K562 (cell line): ENCODE data around the gene GABARAP. TPM values are rescaled to one million over a fixed set of nuclear protein-coding genes. Genes with fewer than 3 reads are reported as not detected.

Experiments
- CHD2 ChIP-seq: IDR thresholded peaks from 2 replicates; pipeline ENCODE4 v1.6.1; 2011; ENCODE audit warnings: low read depth, low read length
- GABPB2 ChIP-seq: fragments of 250-450 bp; sonication (Bioruptor Pico); conservative IDR thresholded peaks from 2 replicates; pipeline ENCODE4 v1.5.1; 2021; ENCODE audit warnings: mild to moderate bottlenecking
- HMGXB4 ChIP-seq: sonication (generic); formaldehyde crosslinking; IDR thresholded peaks from 2 replicates; pipeline ENCODE4 v1.8.1; 2023; ENCODE audit warnings: mild to moderate bottlenecking, missing genetic modification reagents
- KDM1A ChIP-seq, 2 experiments: fragments of 450-650 bp; IDR thresholded peaks; 2 replicates each; pipeline ENCODE4 v1.6.1; 2016; ENCODE audit warnings: mild to moderate bottlenecking in 2 of 2
- KLF16 ChIP-seq: IDR thresholded peaks from 2 replicates; pipeline ENCODE4 v1.6.1; 2016; ENCODE audit warnings: antibody characterized with exemption
- MAFK ChIP-seq: IDR thresholded peaks from 2 replicates; pipeline ENCODE4 v1.6.1; 2011; ENCODE audit warnings: low read length, improper control_type of control experiment
- MXI1 ChIP-seq: IDR thresholded peaks from 2 replicates; pipeline ENCODE4 v1.6.1; 2011; ENCODE audit warnings: low read depth, mild to moderate bottlenecking, improper control_type of control experiment, low read length
- MYBL2 ChIP-seq, 2 experiments: fragments of 450-650 bp in 1 of 2; sonication (generic) in 1 of 2; formaldehyde crosslinking in 1 of 2; IDR thresholded peaks; 2 replicates each; pipeline versions ENCODE4 v1.6.1 to v1.8.1; 2017 to 2022; ENCODE audit warnings: borderline replicate concordance in 1 of 2, inconsistent platforms in 1 of 2, low read depth in 1 of 2, mild to moderate bottlenecking in 1 of 2, missing genetic modification reagents in 1 of 2, moderate library complexity in 1 of 2
- PHB ChIP-seq: fragments of 250-450 bp; sonication (Bioruptor Pico); IDR thresholded peaks from 2 replicates; pipeline ENCODE4 v1.5.0; 2021
- RBBP5 ChIP-seq: fragments of 200-600 bp; sonication (generic); IDR thresholded peaks from 2 replicates; pipeline ENCODE4 v1.6.1; 2012; ENCODE audit warnings: borderline replicate concordance, mild to moderate bottlenecking, low read length, control low read depth, inconsistent platforms; ENCODE audit not compliant: insufficient read depth, poor library complexity, severe bottlenecking
- RBM17 ChIP-seq: fragments of 200-400 bp; formaldehyde crosslinking; IDR thresholded peaks from 2 replicates; pipeline ENCODE4 v1.6.1; 2017; ENCODE audit warnings: low read depth, mild to moderate bottlenecking, low read length, borderline replicate concordance
- SFPQ ChIP-seq: fragments of 200-400 bp; formaldehyde crosslinking; IDR thresholded peaks from 2 replicates; pipeline ENCODE4 v1.6.1; 2017; ENCODE audit warnings: mild to moderate bottlenecking, low read depth, low read length, moderate library complexity
- SIN3B ChIP-seq: fragments of 450-650 bp; IDR thresholded peaks from 2 replicates; pipeline ENCODE4 v1.6.1; 2017; ENCODE audit warnings: low read depth, mild to moderate bottlenecking, moderate library complexity
- SNIP1 ChIP-seq: fragments of 450-650 bp; IDR thresholded peaks from 2 replicates; pipeline ENCODE4 v1.7.1; 2017; ENCODE audit warnings: low read depth, mild to moderate bottlenecking
- TAF7 ChIP-seq: fragments of 450-650 bp; IDR thresholded peaks from 2 replicates; pipeline ENCODE4 v1.6.1; 2016; ENCODE audit warnings: missing genetic modification characterization, missing compliant biosample characterization
- ZNF232 ChIP-seq: sonication (generic); formaldehyde crosslinking; IDR thresholded peaks from 2 replicates; pipeline ENCODE4 v1.8.0; 2022; ENCODE audit warnings: mild to moderate bottlenecking, missing genetic modification reagents
- ZNF263 ChIP-seq: sonication (generic); formaldehyde crosslinking; IDR thresholded peaks from 2 replicates; pipeline ENCODE4 v1.8.0; 2022; ENCODE audit warnings: mild to moderate bottlenecking, missing genetic modification reagents, borderline replicate concordance
- ZNF354B ChIP-seq: fragments of 250-450 bp; sonication (Bioruptor Pico); IDR thresholded peaks from 2 replicates; pipeline ENCODE4 v1.4.0; 2020
- ZNF408 ChIP-seq: fragments of 250-450 bp; sonication (Bioruptor Pico); IDR thresholded peaks from 2 replicates; pipeline ENCODE4 v1.4.0; 2020; ENCODE audit warnings: low read depth, mild to moderate bottlenecking, moderate library complexity
- ZNF511 ChIP-seq: sonication (generic); formaldehyde crosslinking; IDR thresholded peaks from 2 replicates; pipeline ENCODE4 v1.8.0; 2022; ENCODE audit warnings: mild to moderate bottlenecking, missing genetic modification reagents
- polyA plus RNA-seq, 8 experiments: library from polyadenylated mRNA; depleted of rRNA in 4 of 8; stranded (reverse) in 5 of 8; unstranded in 3 of 8; fragments of >200 nt; fragmentation: Nextera tagmentation in 2 of 8; fragmentation: Illumina TruSeq in 1 of 8; extraction: Ambion mirVana in 2 of 8; extraction: Trizol in 1 of 8; gene quantifications; 2 replicates each; pipeline versions ENCODE4 v1.2.1 to v1.2.3, GENCODE V29; 2011 to 2014; ENCODE audit warnings: inconsistent platforms in 1 of 8, missing spikeins in 1 of 8
- total RNA-seq, 7 experiments: library from RNA; depleted of rRNA in 6 of 7; stranded (reverse); fragments of >200 nt in 6 of 7; fragmentation: Illumina TruSeq in 2 of 7; extraction: Trizol in 2 of 7; gene quantifications; 2 replicates each; pipeline versions ENCODE4 v1.2.1 to v1.2.3, GENCODE V29; 2011 to 2021; ENCODE audit warnings: low replicate concordance in 1 of 7
- TF ChIP-seq, protein P1 (sequence below): sonication (generic); formaldehyde crosslinking; IDR thresholded peaks from 2 replicates; pipeline ENCODE4 v1.8.0; 2022; ENCODE audit warnings: missing genetic modification reagents, mild to moderate bottlenecking, moderate library complexity, borderline replicate concordance

GABARAP gene
- total and polyA plus RNA-seq, 9 of the 15 experiments (the other 6 are each of a cell fraction or from before 2014, with no cell fraction given), result 47.5 to 373 (median 152) TPM

DNA sequence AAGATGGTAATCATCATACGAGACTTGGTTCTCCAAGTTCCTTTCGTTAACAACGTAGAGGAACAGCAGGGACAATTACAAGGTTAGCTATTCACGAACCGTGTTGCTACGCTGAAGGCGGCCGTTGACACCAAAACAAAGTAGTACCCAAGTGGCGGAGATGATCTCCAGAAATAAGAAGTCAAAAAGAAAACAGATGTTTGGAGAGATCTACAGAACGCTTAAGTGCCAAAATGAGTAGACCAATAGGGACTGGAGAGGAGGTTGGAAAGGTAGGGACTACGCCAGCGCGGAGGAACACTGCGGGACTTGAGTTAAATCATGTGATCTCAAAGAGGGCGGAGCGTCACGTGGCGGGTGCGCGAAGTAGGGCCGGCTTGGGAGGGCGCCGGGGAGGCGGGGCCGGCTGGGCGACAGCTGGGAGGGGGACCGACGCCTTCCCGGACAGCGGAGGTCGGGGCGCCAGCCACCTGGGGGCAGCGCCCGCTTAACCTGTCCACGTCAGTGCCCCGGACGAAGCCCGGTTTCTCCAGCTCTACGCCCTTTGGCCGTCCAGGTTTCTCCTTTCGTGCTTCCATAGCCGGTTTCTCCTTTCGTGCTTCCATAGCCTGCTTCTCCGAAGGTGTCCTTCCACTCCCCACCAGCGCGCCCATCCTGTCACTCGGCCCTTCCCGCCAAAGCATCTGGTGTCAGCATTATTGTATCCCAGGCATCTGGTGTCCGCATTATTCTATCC, 636 bp upstream of the GABARAP start (continued):
- TF ChIP-seq SFPQ (peak; percentile 69; the same call in 1 of the 2 replicates), ZNF232 (CRISPR knock-in tag) (no peak), KDM1A (IDR thresholded peaks at IDR 0.05) (no peak), CHD2 (peak; percentile 86), GABPB2 (CRISPR knock-in tag) (no peak), ZNF408 (CRISPR knock-in tag) (no peak), MAFK (no peak), ZNF511 (no peak), KLF16 (no peak), RBBP5 (no peak), PHB (CRISPR knock-in tag) (no peak), SIN3B (peak; percentile 60; the same call in 1 of the 2 replicates), TAF7 (0 out of 2 replicates have a peak, but pooled peaks have one; percentile 25), ZNF263 (CRISPR knock-in tag) (0 out of 2 replicates have a peak, but pooled peaks have one; percentile 54), MXI1 (no peak), ZNF354B (CRISPR knock-in tag) (no peak), MYBL2 (IDR thresholded peaks at IDR 0.05; ENCODE audit: low read depth) (peak; percentile 54), MYBL2 (CRISPR knock-in tag; IDR thresholded peaks at IDR 0.05; ENCODE audit: borderline replicate concordance) (no peak), RBM17 (no peak), SNIP1 (no peak), HMGXB4 (CRISPR knock-in tag) (0 out of 2 replicates have a peak, but pooled peaks have one; percentile 50)
- TF ChIP-seq, protein P1, sequence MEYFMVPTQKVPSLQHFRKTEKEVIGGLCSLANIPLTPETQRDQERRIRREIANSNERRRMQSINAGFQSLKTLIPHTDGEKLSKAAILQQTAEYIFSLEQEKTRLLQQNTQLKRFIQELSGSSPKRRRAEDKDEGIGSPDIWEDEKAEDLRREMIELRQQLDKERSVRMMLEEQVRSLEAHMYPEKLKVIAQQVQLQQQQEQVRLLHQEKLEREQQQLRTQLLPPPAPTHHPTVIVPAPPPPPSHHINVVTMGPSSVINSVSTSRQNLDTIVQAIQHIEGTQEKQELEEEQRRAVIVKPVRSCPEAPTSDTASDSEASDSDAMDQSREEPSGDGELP (CRISPR knock-in tag), result peak; percentile 98
